ENCODE data around the gene SLC23A2.

SLC23A2 gene

DNA sequence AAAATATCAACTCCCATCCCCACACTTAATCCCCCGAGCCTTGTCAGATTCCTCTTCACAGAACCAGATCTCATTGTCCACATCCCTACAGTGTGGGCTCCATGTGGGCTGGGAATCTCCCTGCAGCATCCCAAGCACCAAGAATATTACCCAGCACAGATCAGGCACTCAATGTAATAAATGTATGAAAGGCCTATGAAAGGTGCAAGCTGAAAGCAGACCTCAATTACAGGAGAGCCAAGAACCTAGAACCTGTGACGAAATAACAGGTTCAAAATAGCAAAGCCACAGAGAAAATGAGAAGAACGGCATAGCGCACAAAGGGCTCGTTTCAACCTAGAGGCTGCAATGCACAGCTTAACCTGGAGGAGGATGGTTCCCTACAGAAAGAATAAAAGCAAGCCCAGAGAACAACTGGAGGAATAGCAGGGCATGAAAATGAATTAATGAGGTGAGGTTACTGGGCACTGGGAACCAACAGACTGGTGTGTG, 3.1 kb downstream of the SLC23A2 start:
- POLR2A ChIA-PET: no interaction called here
- DNase-seq (ENCODE audit: extremely low spot score): peak; percentile 57
- TF ChIP-seq, protein P1, sequence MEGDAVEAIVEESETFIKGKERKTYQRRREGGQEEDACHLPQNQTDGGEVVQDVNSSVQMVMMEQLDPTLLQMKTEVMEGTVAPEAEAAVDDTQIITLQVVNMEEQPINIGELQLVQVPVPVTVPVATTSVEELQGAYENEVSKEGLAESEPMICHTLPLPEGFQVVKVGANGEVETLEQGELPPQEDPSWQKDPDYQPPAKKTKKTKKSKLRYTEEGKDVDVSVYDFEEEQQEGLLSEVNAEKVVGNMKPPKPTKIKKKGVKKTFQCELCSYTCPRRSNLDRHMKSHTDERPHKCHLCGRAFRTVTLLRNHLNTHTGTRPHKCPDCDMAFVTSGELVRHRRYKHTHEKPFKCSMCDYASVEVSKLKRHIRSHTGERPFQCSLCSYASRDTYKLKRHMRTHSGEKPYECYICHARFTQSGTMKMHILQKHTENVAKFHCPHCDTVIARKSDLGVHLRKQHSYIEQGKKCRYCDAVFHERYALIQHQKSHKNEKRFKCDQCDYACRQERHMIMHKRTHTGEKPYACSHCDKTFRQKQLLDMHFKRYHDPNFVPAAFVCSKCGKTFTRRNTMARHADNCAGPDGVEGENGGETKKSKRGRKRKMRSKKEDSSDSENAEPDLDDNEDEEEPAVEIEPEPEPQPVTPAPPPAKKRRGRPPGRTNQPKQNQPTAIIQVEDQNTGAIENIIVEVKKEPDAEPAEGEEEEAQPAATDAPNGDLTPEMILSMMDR (IDR thresholded peaks at IDR 0.05; ENCODE audit: control extremely low read depth, extremely low read depth, low read depth, missing control alignments): peak; percentile 28
- CTCF ChIA-PET: interaction anchor here (1.1 to 1.8 kb wide), 6 partner anchors 9 to 103 kb away, joined by 3 to 8 read pairs (median 4); no protein-coding TSS in a partner anchor

DNA sequence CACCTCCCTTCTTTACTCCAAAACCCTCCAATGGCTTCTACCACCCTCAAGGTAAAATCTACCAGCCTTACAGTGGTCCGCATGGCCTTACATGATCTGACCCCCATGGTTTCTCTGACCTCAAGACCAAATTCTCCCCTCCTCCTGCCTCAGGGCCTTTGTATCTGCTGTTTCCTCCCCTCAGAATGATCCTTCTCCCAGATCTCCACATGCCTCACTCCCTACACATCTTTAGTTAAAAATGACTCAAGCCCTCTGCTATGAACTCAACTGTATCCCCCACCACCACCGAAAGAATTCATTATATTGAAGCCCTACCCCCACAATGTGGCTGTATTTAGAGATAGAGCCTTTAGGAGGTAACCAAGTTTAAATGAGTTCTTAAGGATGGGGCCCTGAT, 4.1 kb downstream of the SLC23A2 start:
- CTCF ChIA-PET: interaction anchor here (1.3 kb wide), 1 partner anchor 24 kb away, joined by 3 read pairs; no protein-coding TSS in a partner anchor
- TF ChIP-seq, protein P1 (IDR thresholded peaks at IDR 0.05; ENCODE audit: control extremely low read depth, extremely low read depth, low read depth, missing control alignments): no peak

DNA sequence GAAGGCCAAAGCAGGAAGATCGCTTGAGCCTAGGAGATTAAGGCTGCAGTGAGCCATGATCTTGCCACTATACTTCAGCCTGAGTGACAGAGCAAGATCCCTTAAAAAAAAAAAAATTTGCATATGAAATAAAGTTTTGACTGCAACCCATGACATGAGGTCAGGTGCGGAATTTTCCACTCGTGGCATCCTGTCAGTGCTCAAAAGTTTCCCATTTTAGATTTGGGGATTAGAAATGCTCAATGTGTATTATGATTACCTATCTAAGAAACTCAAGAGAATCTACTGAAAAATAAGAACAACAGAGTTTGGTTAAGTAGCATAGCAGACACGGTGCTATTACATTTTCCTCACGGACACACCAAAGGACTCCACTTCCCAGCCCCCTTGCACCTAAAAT, 11.7 kb downstream of the SLC23A2 start:
- TF ChIP-seq, protein P1 (IDR thresholded peaks at IDR 0.05; ENCODE audit: control extremely low read depth, extremely low read depth, low read depth, missing control alignments): no peak
- POLR2A ChIA-PET: interaction anchor here (0.6 kb wide), 1 partner anchor 10 kb away, joined by 3 read pairs; no protein-coding TSS in a partner anchor
- CTCF ChIA-PET: interaction anchor here (1.0 to 1.4 kb wide), 3 partner anchors 9 to 111 kb away, joined by 4 to 8 read pairs (median 5); no protein-coding TSS in a partner anchor
- DNase-seq (ENCODE audit: extremely low spot score): no peak

More for the DNA sequence above, 4.1 kb downstream of the SLC23A2 start:
- POLR2A ChIA-PET: no interaction called here
- DNase-seq (ENCODE audit: extremely low spot score): no peak

DNA sequence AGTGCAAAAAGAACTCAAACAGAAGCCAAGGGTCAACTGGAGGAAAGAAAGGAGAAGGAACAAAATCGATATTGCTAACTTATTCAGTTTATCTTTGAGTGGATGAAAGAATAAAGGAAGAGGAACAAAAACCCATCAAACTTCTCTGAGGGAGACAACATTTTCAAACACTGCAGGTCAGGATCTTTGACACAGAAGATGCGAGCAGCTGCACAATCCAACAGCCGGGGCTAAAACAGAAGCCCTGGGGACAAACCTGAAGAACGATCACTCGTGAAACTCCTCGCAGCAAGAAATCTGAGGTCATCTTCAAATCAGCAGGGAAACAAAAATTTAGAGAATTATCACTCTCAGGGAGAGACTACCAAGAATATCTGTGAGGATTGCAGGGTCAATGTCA, 14.2 kb downstream of the SLC23A2 start:
- CTCF ChIA-PET: interaction anchor here (1.1 to 1.9 kb wide), 3 partner anchors 9 to 31 kb away, joined by 3 to 9 read pairs (median 4); no protein-coding TSS in a partner anchor
- POLR2A ChIA-PET: interaction anchor here (0.6 to 1.0 kb wide), 5 partner anchors 14 to 95 kb away, joined by 3 to 6 read pairs (median 4); no protein-coding TSS in a partner anchor
- DNase-seq (ENCODE audit: extremely low spot score): no peak
- TF ChIP-seq, protein P1 (IDR thresholded peaks at IDR 0.05; ENCODE audit: control extremely low read depth, extremely low read depth, low read depth, missing control alignments): no peak

DNA sequence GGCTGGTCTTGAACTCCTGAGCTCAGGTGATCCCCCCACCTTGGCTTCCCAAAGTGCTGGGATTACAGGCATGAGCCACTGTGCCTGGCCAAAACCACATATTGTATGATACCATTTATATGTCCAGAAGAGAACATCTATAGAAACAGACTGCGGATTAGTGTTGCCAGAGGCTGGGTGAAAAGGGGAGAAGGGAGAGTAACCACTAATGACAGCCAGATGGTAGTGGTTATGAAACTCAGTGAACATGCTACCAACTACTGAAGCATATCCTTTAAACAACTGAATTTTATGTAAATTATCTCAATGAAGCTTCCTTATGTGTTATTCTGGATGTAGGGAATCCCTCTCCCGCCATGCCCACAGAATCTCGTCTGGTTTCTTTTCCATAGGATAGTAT, 15.7 kb downstream of the SLC23A2 start:
- CTCF ChIA-PET: interaction anchor here (0.9 to 1.0 kb wide), 2 partner anchors 115 to 141 kb away, joined by 3 to 5 read pairs; partner anchors contain the start of gene CDS2
- POLR2A ChIA-PET: interaction anchor here (1.1 kb wide), 1 partner anchor 13 kb away, joined by 9 read pairs; no protein-coding TSS in a partner anchor
- no peak for DNase-seq (ENCODE audit: extremely low spot score)
- TF ChIP-seq, protein P1 (IDR thresholded peaks at IDR 0.05; ENCODE audit: control extremely low read depth, extremely low read depth, low read depth, missing control alignments): no peak

DNA sequence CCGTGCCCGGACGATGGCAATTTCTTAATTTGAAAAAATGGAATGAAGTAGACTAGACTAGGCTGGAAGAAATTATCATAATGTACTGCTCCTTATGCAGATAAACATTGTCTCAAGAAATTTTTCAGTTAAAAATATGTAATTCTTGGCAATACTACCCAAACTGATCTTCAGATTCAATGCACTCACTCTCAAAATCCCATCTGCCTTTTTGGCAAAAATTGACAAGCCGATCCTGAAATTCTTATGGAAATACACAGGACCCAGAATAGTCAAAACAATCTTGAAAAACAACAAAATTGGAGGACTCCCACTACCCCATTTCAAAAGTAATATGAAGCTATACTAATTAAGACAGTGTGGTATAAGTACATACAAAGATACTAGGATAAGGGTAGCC, 19.0 kb downstream of the SLC23A2 start:
- TF ChIP-seq, protein P1 (IDR thresholded peaks at IDR 0.05; ENCODE audit: control extremely low read depth, extremely low read depth, low read depth, missing control alignments): no peak
- CTCF ChIA-PET: no interaction called here
- DNase-seq (ENCODE audit: extremely low spot score): no peak
- POLR2A ChIA-PET: no interaction called here
